Epithelial cell of esophagus (primary cell): ENCODE results near the gene TGM2.
A peak's percentile ranks its signal among the peaks of the same experiment; 100 is the strongest.

ENCODE experiments used
- DNase-seq: peaks from one replicate; pipeline ENCODE4 v3.0.0; 2010; ENCODE audit warnings: low read depth
- H3K4me3 ChIP-seq: 2 replicates; pipeline ENCODE4 v1.5.1; 2011; ENCODE audit warnings: mild to moderate bottlenecking, low read length, control low read depth
- CTCF ChIP-seq: IDR thresholded peaks from 2 replicates; pipeline ENCODE4 v1.5.1; 2011; ENCODE audit warnings: low read depth, mild to moderate bottlenecking, low read length, control low read depth, inconsistent platforms; ENCODE audit not compliant: insufficient read depth; ENCODE audit errors: missing control alignments

The TGM2 gene

GRCh38 chr20:38146156-38146555 lies 18.9 kb downstream of the TGM2 start:
- H3K4me3 ChIP-seq, result no peak overlapping the region

GRCh38 chr20:38145729-38146075 lies 19.4 kb downstream of the TGM2 start:
- DNase-seq, result no peak
- no peak for TF ChIP-seq CTCF
- H3K4me3 ChIP-seq, result no peak overlapping the region

More at GRCh38 chr20:38146156-38146555, 18.9 kb downstream of the TGM2 start:
- no peak for DNase-seq
- no peak for TF ChIP-seq CTCF

GRCh38 chr20:38144974-38145728 lies 19.9 kb downstream of the TGM2 start:
- peak; percentile 58 for DNase-seq
- H3K4me3 ChIP-seq, result no peak overlapping the region
- no peak for TF ChIP-seq CTCF

GRCh38 chr20:38144598-38144973 lies 20.5 kb downstream of the TGM2 start:
- DNase-seq, result no peak
- no peak for TF ChIP-seq CTCF
- no peak overlapping the region for H3K4me3 ChIP-seq

GRCh38 chr20:38143646-38144554 lies 21.2 kb downstream of the TGM2 start:
- H3K4me3 ChIP-seq, result no peak overlapping the region
- TF ChIP-seq CTCF, result no peak
- DNase-seq, result peak; percentile 100

GRCh38 chr20:38143238-38143645 lies 21.8 kb downstream of the TGM2 start:
- TF ChIP-seq CTCF, result no peak
- H3K4me3 ChIP-seq, result no peak overlapping the region
- peak; percentile 89 for DNase-seq
